Liver (tissue), 9 donors: ENCODE results near the gene ERC2. TPM values are rescaled to one million over a fixed set of nuclear protein-coding genes. Genes with fewer than 3 reads are reported as not detected.

Experiments used
- DNase-seq: peaks from one replicate; pipeline ENCODE4 v3.0.0-alpha.2; 2017; ENCODE audit warnings: low spot score
- H3K27ac ChIP-seq, 2 donors: one replicate each; pipeline ENCODE4 v1.7.0; 2013; ENCODE audit warnings: inconsistent platforms in 2 of 2, low read length in 2 of 2, control low read depth in 1 of 2, low read depth in 1 of 2, mild to moderate bottlenecking in 1 of 2
- H3K27me3 ChIP-seq, 4 donors: one replicate each; pipeline versions ENCODE4 v1.6.1 to v1.7.0; 2013; ENCODE audit warnings: low read length in 3 of 4, inconsistent platforms in 1 of 4, mild to moderate bottlenecking in 1 of 4, moderate library complexity in 1 of 4; ENCODE audit not compliant: control insufficient read depth in 4 of 4, insufficient read depth in 4 of 4
- H3K36me3 ChIP-seq, 4 donors: one replicate each; pipeline versions ENCODE4 v1.6.1 to v1.7.0; 2013; ENCODE audit warnings: low read length in 3 of 4, mild to moderate bottlenecking in 3 of 4, low read depth in 1 of 4, moderate library complexity in 1 of 4; ENCODE audit not compliant: control insufficient read depth in 4 of 4, insufficient read depth in 3 of 4
- H3K4me1 ChIP-seq, 4 donors: one replicate each; pipeline versions ENCODE4 v1.6.1 to v1.7.0; 2013; ENCODE audit warnings: low read length in 3 of 4, mild to moderate bottlenecking in 3 of 4, moderate library complexity in 1 of 4; ENCODE audit not compliant: control insufficient read depth in 4 of 4, insufficient read depth in 4 of 4
- H3K4me3 ChIP-seq, 3 donors: one replicate each; pipeline versions ENCODE4 v1.6.1 to v1.7.0; 2013; ENCODE audit warnings: low read length in 3 of 3, control low read depth in 1 of 3, low read depth in 1 of 3, mild to moderate bottlenecking in 1 of 3
- H3K9ac ChIP-seq, 2 donors: one replicate each; pipeline ENCODE4 v1.7.0; 2013; ENCODE audit warnings: low read length in 2 of 2, mild to moderate bottlenecking in 2 of 2, moderate library complexity in 2 of 2, control low read depth in 1 of 2, low read depth in 1 of 2
- H3K9me3 ChIP-seq, 4 donors: one replicate each; pipeline versions ENCODE4 v1.6.1 to v1.7.0; 2013; ENCODE audit warnings: low read length in 3 of 4; ENCODE audit not compliant: control insufficient read depth in 4 of 4
- ATF3 ChIP-seq: IDR thresholded peaks from 2 replicates; pipeline ENCODE4 v1.6.1; 2016; ENCODE audit warnings: antibody characterized with exemption
- CTCF ChIP-seq: fragments of 150-350 bp; IDR thresholded peaks from 2 replicates; pipeline ENCODE4 v1.5.1; 2017; ENCODE audit warnings: improper control_type of control experiment, low read depth, low read length; ENCODE audit not compliant: missing input control
- EGR1 ChIP-seq, 2 donors: IDR thresholded peaks; 2 replicates each; pipeline ENCODE4 v1.6.1; 2016 to 2018; ENCODE audit warnings: antibody characterized with exemption in 2 of 2, low read depth in 2 of 2
- FOXA1 ChIP-seq: IDR thresholded peaks from 2 replicates; pipeline ENCODE4 v1.6.1; 2016; ENCODE audit warnings: antibody characterized with exemption
- FOXA2 ChIP-seq: IDR thresholded peaks from 2 replicates; pipeline ENCODE4 v1.6.1; 2016; ENCODE audit warnings: antibody characterized with exemption
- GABPA ChIP-seq, 2 donors: IDR thresholded peaks in 1 of 2; conservative IDR thresholded peaks in 1 of 2; 2 replicates each; pipeline ENCODE4 v1.6.1; 2016; ENCODE audit warnings: antibody characterized with exemption in 2 of 2, mild to moderate bottlenecking in 1 of 2, moderate library complexity in 1 of 2
- HNF4A ChIP-seq, 2 donors: conservative IDR thresholded peaks; 2 replicates each; pipeline ENCODE4 v1.6.1; 2016; ENCODE audit warnings: antibody characterized with exemption in 2 of 2, mild to moderate bottlenecking in 2 of 2
- HNF4G ChIP-seq: IDR thresholded peaks from 2 replicates; pipeline ENCODE4 v1.6.1; 2016; ENCODE audit warnings: antibody characterized with exemption
- JUND ChIP-seq, 2 donors: IDR thresholded peaks; 2 replicates each; pipeline ENCODE4 v1.6.1; 2016; ENCODE audit warnings: antibody characterized with exemption in 2 of 2
- MAX ChIP-seq: IDR thresholded peaks from 2 replicates; pipeline ENCODE4 v1.6.1; 2016; ENCODE audit warnings: antibody characterized with exemption
- NR2F2 ChIP-seq: IDR thresholded peaks from 2 replicates; pipeline ENCODE4 v1.6.1; 2016; ENCODE audit warnings: antibody characterized with exemption
- RAD21 ChIP-seq, 2 donors: IDR thresholded peaks; 2 replicates each; pipeline ENCODE4 v1.6.1; 2016; ENCODE audit warnings: antibody characterized with exemption in 2 of 2, mild to moderate bottlenecking in 2 of 2
- RXRA ChIP-seq, 2 donors: IDR thresholded peaks; 2 replicates each; pipeline ENCODE4 v1.6.1; 2017 to 2018; ENCODE audit warnings: antibody characterized with exemption in 2 of 2, mild to moderate bottlenecking in 1 of 2
- SP1 ChIP-seq: IDR thresholded peaks from 2 replicates; pipeline ENCODE4 v1.6.1; 2018; ENCODE audit warnings: antibody characterized with exemption, mild to moderate bottlenecking
- TAF1 ChIP-seq: conservative IDR thresholded peaks from 2 replicates; pipeline ENCODE4 v1.6.1; 2016; ENCODE audit warnings: antibody characterized with exemption, mild to moderate bottlenecking
- YY1 ChIP-seq: IDR thresholded peaks from 2 replicates; pipeline ENCODE4 v1.6.1; 2016; ENCODE audit warnings: antibody characterized with exemption, mild to moderate bottlenecking
- ZBTB33 ChIP-seq: IDR thresholded peaks from 2 replicates; pipeline ENCODE4 v1.6.1; 2016; ENCODE audit warnings: antibody characterized with exemption
- WGBS: extraction: QIAGEN DNeasy Blood & Tissue Kit; methylation state at CpG from one replicate; pipeline ENCODE4 v1.1.7; 2013; 5-methylcytosine and 5-hydroxymethylcytosine counted together
- polyA plus RNA-seq, 2 donors: library from polyadenylated mRNA; stranded (reverse) in 1 of 2; unstranded in 1 of 2; fragments of 200-250 nt in 1 of 2; fragments of >200 nt in 1 of 2; fragmentation: Nextera tagmentation in 1 of 2; extraction: Ambion mirVana in 1 of 2; gene quantifications; one replicate each; pipeline versions ENCODE4 v1.2.1 to v1.2.3, GENCODE V29; 2013 to 2015
- total RNA-seq, 2 donors: library from RNA; depleted of rRNA; stranded (reverse); fragments of >200 nt; gene quantifications; one replicate each; pipeline ENCODE4 v1.2.3, GENCODE V29; 2014
- TF ChIP-seq, protein P1 (sequence below): IDR thresholded peaks from 2 replicates; pipeline ENCODE4 v1.6.1; 2016; ENCODE audit warnings: antibody characterized with exemption, mild to moderate bottlenecking
- donor health status: healthy.
- donor health status: healthy.
- donor health status: healthy.
- donor health status: healthy.
- donor health status: healthy.

The ERC2 gene
- total and polyA plus RNA-seq, 4 donors: 0.14 to 0.25 TPM; not detected in 2

DNA sequence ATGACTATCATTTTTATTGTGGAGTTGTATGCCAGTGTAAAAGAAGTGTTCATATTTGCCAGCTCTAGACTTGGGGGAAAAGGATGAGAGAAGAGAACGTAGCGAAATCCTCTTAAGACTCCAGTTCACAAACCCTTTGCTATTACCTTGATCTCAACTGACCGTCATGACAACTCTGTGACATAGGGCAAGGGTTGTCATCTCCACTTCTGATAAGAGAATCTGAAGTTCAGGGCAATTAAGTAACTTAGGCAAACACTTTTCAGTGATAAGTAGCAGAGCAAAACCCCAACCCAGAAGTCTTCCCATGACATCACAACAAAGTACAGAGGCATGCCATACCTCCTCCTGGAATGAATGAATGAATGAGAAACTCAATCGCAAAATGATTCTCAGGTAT is 940.9 kb downstream of the ERC2 start:
- no peak overlapping the region for H3K4me3 ChIP-seq
- no peaks in the 10 kb centered on the region for H3K36me3 ChIP-seq
- TF ChIP-seq YY1 (no peak), HNF4A (conservative IDR thresholded peaks at IDR 0.05) (peak in 1 of 2 donors; percentile 35), RXRA (IDR thresholded peaks at IDR 0.05) (peak in 1 of 2 donors; percentile 12), EGR1 (IDR thresholded peaks at IDR 0.05; ENCODE audit: low read depth in 2 of 2) (no peak), HNF4G (no peak), FOXA2 (no peak), ATF3 (no peak)
- TF ChIP-seq, protein P1, sequence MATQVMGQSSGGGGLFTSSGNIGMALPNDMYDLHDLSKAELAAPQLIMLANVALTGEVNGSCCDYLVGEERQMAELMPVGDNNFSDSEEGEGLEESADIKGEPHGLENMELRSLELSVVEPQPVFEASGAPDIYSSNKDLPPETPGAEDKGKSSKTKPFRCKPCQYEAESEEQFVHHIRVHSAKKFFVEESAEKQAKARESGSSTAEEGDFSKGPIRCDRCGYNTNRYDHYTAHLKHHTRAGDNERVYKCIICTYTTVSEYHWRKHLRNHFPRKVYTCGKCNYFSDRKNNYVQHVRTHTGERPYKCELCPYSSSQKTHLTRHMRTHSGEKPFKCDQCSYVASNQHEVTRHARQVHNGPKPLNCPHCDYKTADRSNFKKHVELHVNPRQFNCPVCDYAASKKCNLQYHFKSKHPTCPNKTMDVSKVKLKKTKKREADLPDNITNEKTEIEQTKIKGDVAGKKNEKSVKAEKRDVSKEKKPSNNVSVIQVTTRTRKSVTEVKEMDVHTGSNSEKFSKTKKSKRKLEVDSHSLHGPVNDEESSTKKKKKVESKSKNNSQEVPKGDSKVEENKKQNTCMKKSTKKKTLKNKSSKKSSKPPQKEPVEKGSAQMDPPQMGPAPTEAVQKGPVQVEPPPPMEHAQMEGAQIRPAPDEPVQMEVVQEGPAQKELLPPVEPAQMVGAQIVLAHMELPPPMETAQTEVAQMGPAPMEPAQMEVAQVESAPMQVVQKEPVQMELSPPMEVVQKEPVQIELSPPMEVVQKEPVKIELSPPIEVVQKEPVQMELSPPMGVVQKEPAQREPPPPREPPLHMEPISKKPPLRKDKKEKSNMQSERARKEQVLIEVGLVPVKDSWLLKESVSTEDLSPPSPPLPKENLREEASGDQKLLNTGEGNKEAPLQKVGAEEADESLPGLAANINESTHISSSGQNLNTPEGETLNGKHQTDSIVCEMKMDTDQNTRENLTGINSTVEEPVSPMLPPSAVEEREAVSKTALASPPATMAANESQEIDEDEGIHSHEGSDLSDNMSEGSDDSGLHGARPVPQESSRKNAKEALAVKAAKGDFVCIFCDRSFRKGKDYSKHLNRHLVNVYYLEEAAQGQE: no peak
- H3K27me3 ChIP-seq: no peaks in the 10 kb centered on the region
- no peak overlapping the region for H3K9ac ChIP-seq
- H3K4me1 ChIP-seq: peaks cover 2 to 40% (median 35%) of the 10 kb centered on the region in 4 donors
- no peak overlapping the region for H3K27ac ChIP-seq
- no peaks in the 10 kb centered on the region for H3K9me3 ChIP-seq
- 68% methylated on average over 4 of the region's 4 CpGs for WGBS
- DNase-seq: no peak

GRCh38 chr3:55526332-55527030 is 941.8 kb downstream of the ERC2 start:
- Histone ChIP-seq H3K9me3 (no peaks in the 10 kb centered on the region), H3K36me3 (no peaks in the 10 kb centered on the region), H3K27me3 (no peaks in the 10 kb centered on the region), H3K4me1 (peaks cover 2 to 48% (median 43%) of the 10 kb centered on the region in 4 donors), H3K9ac (no peak overlapping the region), H3K27ac (peak overlapping the region; percentile 52 to 58), H3K4me3 (no peak overlapping the region)
- WGBS: 26% methylated on average over 10 of the region's 10 CpGs
- DNase-seq: no peak
- TF ChIP-seq RAD21 (IDR thresholded peaks at IDR 0.05) (peak in 1 of 2 donors; percentile 38), EGR1 (IDR thresholded peaks at IDR 0.05; ENCODE audit: low read depth in 2 of 2) (no peak), CTCF (no peak), HNF4G (peak; percentile 21), FOXA2 (peak; percentile 90), GABPA (IDR thresholded peaks at IDR 0.05 in 1 of 2, conservative IDR thresholded peaks at IDR 0.05 in 1 of 2) (no peak), JUND (IDR thresholded peaks at IDR 0.05) (peak; percentile 41 to 85), TAF1 (no peak), HNF4A (conservative IDR thresholded peaks at IDR 0.05) (peak; percentile 80 to 86), MAX (peak; percentile 51), NR2F2 (peak; percentile 30), YY1 (peak; percentile 68), ZBTB33 (peak; percentile 35), RXRA (IDR thresholded peaks at IDR 0.05) (peak; percentile 97 to 99), SP1 (peak; percentile 73), ATF3 (no peak), FOXA1 (peak; percentile 84)
- TF ChIP-seq, protein P1: peak; percentile 79
